ENCODE measurements around the gene PERCC1. TPM values are rescaled to one million over a fixed set of nuclear protein-coding genes. Genes with fewer than 3 reads are reported as not detected.

PERCC1 gene
- total RNA-seq, 6 experiments from 2014 or later: not detected

DNA sequence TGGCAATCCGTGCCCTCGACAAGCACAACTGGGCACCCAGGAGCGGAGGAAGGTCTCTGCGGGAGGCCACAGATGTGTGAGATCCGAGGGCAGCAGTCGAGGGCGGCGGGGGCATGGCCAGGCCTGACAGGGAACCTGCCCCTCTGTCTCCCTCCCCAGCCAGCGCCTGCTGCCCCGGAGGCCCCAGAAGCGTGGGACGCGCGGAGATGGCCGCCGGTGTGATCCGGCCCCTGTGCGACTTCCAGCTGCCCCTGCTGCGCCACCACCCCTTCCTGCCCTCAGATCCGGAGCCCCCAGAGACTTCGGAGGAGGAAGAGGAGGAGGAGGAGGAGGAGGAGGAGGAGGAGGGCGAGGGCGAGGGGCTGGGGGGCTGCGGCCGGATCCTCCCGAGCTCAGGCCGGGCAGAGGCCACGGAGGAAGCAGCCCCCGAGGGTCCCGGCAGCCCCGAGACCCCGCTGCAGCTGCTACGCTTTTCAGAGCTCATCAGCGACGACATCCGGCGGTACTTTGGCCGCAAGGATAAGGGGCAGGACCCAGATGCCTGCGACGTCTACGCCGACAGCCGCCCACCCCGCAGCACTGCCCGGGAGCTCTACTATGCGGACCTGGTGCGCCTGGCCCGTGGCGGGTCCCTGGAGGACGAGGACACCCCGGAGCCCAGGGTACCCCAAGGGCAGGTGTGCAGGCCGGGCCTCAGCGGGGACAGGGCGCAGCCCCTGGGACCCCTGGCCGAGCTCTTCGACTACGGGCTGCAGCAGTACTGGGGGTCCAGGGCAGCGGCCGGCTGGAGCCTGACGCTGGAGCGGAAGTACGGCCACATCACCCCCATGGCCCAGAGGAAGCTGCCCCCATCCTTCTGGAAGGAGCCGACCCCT lies 1.7 kb downstream of the PERCC1 start:
- Mint-ChIP-seq H3K36me3 (ENCODE audit: low read depth) (no peaks in the 10 kb centered on the region), H3K4me3 (no peak overlapping the region), H3K4me1 (ENCODE audit: low read depth) (no peaks in the 10 kb centered on the region), H3K27me3 (ENCODE audit: insufficient read depth) (no peaks in the 10 kb centered on the region; the same call in 1 of the 2 replicates), H3K27ac (no peak overlapping the region), H3K9me3 (no peaks in the 10 kb centered on the region)
- no peak for DNase-seq
- TF ChIP-seq, protein P1, sequence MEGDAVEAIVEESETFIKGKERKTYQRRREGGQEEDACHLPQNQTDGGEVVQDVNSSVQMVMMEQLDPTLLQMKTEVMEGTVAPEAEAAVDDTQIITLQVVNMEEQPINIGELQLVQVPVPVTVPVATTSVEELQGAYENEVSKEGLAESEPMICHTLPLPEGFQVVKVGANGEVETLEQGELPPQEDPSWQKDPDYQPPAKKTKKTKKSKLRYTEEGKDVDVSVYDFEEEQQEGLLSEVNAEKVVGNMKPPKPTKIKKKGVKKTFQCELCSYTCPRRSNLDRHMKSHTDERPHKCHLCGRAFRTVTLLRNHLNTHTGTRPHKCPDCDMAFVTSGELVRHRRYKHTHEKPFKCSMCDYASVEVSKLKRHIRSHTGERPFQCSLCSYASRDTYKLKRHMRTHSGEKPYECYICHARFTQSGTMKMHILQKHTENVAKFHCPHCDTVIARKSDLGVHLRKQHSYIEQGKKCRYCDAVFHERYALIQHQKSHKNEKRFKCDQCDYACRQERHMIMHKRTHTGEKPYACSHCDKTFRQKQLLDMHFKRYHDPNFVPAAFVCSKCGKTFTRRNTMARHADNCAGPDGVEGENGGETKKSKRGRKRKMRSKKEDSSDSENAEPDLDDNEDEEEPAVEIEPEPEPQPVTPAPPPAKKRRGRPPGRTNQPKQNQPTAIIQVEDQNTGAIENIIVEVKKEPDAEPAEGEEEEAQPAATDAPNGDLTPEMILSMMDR (IDR thresholded peaks at IDR 0.05): no peak

DNA sequence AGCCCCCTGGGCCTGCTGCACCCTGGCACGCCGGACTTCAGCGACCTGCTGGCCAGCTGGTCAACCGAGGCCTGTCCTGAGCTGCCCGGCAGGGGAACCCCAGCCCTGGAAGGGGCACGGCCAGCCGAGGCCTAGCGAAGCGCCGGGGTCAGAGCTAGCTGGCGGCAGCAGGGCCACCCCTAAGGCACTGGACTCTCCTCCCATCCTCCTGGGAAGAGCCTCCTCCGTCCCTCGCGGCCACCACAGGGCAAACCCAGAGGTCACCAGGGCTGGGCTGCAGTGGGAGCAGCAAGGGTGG lies 2.3 kb downstream of the PERCC1 start:
- Mint-ChIP-seq H3K27ac (no peak overlapping the region), H3K27me3 (ENCODE audit: insufficient read depth) (no peaks in the 10 kb centered on the region; the same call in 1 of the 2 replicates), H3K36me3 (ENCODE audit: low read depth) (no peaks in the 10 kb centered on the region), H3K4me1 (ENCODE audit: low read depth) (no peaks in the 10 kb centered on the region), H3K4me3 (no peak overlapping the region), H3K9me3 (no peaks in the 10 kb centered on the region)
- no peak for DNase-seq
- TF ChIP-seq, protein P1 (IDR thresholded peaks at IDR 0.05): no peak

DNA sequence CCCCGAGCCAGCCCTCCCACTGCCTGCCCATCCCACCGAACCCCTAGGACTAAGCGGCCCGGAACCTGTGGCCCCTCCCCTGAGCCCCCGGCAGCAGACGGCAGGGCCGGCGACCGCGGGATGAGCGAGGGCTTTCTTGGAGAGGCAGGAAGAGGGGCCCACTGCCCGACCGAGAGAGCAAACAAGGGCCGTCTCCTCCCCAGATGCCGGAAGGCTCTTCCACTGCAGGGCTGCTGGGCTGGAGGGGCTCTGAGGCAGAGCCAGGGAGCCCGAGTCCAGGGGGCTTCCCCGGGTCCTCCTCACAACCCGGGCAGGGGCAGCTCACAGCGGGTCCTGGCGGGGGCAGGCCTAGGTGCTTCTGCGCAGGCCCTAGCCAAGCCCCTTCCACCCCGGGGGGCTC lies 2.9 kb downstream of the PERCC1 start:
- H3K4me1 Mint-ChIP-seq (ENCODE audit: low read depth): no peaks in the 10 kb centered on the region
- no peaks in the 10 kb centered on the region for H3K36me3 Mint-ChIP-seq (ENCODE audit: low read depth)
- H3K27me3 Mint-ChIP-seq (ENCODE audit: insufficient read depth): no peaks in the 10 kb centered on the region; the same call in 1 of the 2 replicates
- TF ChIP-seq, protein P1 (IDR thresholded peaks at IDR 0.05): no peak
- no peak overlapping the region for H3K4me3 Mint-ChIP-seq
- no peak for DNase-seq
- H3K27ac Mint-ChIP-seq: no peak overlapping the region
- H3K9me3 Mint-ChIP-seq: no peaks in the 10 kb centered on the region

DNA sequence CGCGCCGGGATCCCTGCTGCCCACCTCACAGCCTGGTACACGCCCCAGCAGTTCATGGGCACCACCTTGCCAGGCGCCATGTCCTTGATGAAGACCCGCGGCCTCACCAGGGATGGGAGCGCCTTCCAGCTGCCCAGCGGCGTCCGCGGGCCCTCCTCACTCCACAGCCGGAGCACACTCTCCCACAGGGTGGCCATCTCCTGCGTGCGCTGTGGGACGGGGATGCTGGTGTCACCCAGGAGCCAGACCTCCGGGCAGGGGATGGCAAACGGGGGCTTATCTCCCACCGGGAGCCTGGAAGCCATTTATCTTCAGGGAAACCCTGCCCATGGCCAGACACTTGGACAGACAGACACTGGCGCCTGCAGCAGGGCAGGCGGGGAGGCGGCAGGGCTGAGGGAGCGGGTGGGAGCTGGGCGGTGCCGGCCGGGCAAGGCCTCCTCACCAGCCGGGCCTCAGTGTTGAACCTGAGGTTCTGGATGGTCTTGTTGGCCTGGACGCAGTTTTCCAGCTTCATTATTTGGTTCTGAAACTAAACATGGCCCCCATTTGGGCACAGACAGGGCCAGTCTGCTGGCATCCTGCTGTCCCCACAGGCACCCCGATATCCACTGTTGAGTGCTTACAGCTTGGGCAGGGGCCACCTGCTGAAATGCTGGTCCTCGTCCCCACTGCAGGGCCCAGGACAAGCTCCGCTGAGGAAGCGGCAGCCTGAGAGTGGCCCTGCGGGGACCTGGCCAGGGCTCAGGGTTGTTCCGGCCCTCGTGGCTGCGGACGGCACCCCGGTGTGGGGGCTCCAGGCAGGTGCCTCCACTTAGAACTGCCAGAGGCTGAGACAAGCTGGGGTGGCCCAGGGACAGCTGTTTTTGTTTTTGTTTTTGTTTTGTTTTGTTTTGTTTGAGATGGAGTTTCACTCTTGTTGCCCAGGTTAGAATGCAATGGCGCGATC lies 4.0 kb downstream of the PERCC1 start:
- no peak overlapping the region for H3K4me3 Mint-ChIP-seq
- no peaks in the 10 kb centered on the region for H3K9me3 Mint-ChIP-seq
- DNase-seq: no peak
- no peaks in the 10 kb centered on the region for H3K4me1 Mint-ChIP-seq (ENCODE audit: low read depth)
- TF ChIP-seq, protein P1 (IDR thresholded peaks at IDR 0.05): no peak
- H3K27ac Mint-ChIP-seq: no peak overlapping the region
- H3K27me3 Mint-ChIP-seq (ENCODE audit: insufficient read depth): no peaks in the 10 kb centered on the region
- H3K36me3 Mint-ChIP-seq (ENCODE audit: low read depth): no peaks in the 10 kb centered on the region

DNA sequence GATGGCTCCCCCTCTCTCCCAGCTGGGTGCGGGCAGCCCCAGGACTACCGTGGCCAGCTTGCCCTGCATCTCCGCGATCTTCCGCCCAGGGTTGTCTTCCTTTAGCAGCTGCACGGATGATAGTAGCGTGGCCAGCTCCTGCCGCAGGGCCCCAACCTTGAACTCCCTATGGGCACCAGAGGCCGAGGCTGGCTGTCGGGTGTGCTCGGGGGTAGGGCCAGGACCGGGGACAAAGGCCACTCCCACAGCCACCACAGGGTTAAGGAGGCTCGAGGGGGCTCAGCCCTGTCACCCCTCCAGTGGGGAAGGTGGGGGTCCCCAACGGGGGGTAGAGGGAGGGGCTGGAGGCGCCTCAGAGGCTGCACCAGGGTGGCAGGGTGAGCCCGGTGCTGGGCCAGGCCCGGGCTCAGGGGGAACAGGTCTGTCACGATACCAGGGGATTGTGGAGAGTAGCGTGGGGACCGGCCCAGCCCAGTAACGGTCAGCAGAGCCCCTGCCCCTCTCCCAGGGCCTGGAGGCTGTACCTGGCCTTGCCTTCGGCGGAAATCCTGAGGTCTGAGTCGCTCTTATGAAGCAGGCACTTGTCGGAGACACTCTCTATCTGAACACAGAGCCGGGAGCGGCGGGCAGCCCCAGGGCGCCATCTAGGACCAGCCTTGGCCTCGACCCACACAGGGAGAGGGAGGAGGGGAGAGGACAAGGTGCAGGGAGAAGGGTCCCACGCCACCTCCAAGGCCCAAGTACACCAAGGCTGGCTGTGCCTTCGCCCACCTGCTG lies 5.2 kb downstream of the PERCC1 start:
- TF ChIP-seq, protein P1 (IDR thresholded peaks at IDR 0.05): no peak
- H3K4me1 Mint-ChIP-seq (ENCODE audit: low read depth): no peaks in the 10 kb centered on the region
- no peaks in the 10 kb centered on the region for H3K9me3 Mint-ChIP-seq
- H3K27me3 Mint-ChIP-seq (ENCODE audit: insufficient read depth): no peaks in the 10 kb centered on the region
- H3K36me3 Mint-ChIP-seq (ENCODE audit: low read depth): no peaks in the 10 kb centered on the region
- no peak for DNase-seq
- H3K27ac Mint-ChIP-seq: no peak overlapping the region
- H3K4me3 Mint-ChIP-seq: no peak overlapping the region
